Neural cell (in vitro differentiated cells): ENCODE data around the gene BPTF. TPM values are rescaled to one million over a fixed set of nuclear protein-coding genes. Genes with fewer than 3 reads are reported as not detected.

Experiments used
- H2AFZ ChIP-seq: fragments of 200-600, 300-800 bp; sonication (generic), shearing (Covaris generic); 2 replicates; pipeline ENCODE4 v1.6.0; 2014; ENCODE audit warnings: low read depth, mild to moderate bottlenecking, antibody characterized with exemption, low read length, moderate library complexity
- H3F3A ChIP-seq: fragments of 200-600 bp; shearing (Covaris generic); 2 replicates; pipeline ENCODE4 v1.6.1; 2016; ENCODE audit warnings: mild to moderate bottlenecking, moderate library complexity, mixed read lengths, antibody characterized with exemption, low read length; ENCODE audit not compliant: insufficient read depth, poor library complexity, severe bottlenecking
- H3K27ac ChIP-seq: fragments of 200-600, 300-800 bp; sonication (generic), shearing (Covaris generic); 2 replicates; pipeline ENCODE4 v1.5.1; 2014; ENCODE audit warnings: mild to moderate bottlenecking, low read length, moderate library complexity
- H3K27me3 ChIP-seq: fragments of 300-800, 200-600 bp; sonication (generic), shearing (Covaris generic); 2 replicates; pipeline ENCODE4 v1.6.0; 2014; ENCODE audit warnings: mild to moderate bottlenecking, low read depth, low read length, moderate library complexity; ENCODE audit not compliant: insufficient read depth
- H3K36me3 ChIP-seq: fragments of 300-800, 200-600 bp; sonication (generic), shearing (Covaris generic); 2 replicates; pipeline ENCODE4 v1.5.1; 2014; ENCODE audit warnings: mild to moderate bottlenecking, antibody characterized with exemption, low read length, moderate library complexity; ENCODE audit not compliant: insufficient read depth
- H3K4me2 ChIP-seq: fragments of 300-800, 200-600 bp; sonication (generic), shearing (Covaris generic); 2 replicates; pipeline ENCODE4 v1.6.0; 2014; ENCODE audit warnings: mild to moderate bottlenecking, low read length
- H3K4me3 ChIP-seq: fragments of 300-800, 200-600 bp; sonication (generic), shearing (Covaris generic); 2 replicates; pipeline ENCODE4 v1.5.1; 2014; ENCODE audit warnings: mild to moderate bottlenecking, low read length, moderate library complexity
- H3K79me2 ChIP-seq: fragments of 200-600 bp; shearing (Covaris generic); replicated peaks from 2 replicates; pipeline ENCODE4 v1.6.0; 2014; ENCODE audit warnings: mild to moderate bottlenecking, low read length, moderate library complexity; ENCODE audit not compliant: insufficient read depth
- H3K9ac ChIP-seq: fragments of 300-800, 200-600 bp; sonication (generic), shearing (Covaris generic); 2 replicates; pipeline ENCODE4 v1.6.1; 2016; ENCODE audit warnings: mild to moderate bottlenecking, low read length, mixed read lengths
- H3K9me2 ChIP-seq: fragments of 200-600 bp; shearing (Covaris generic); 2 replicates; pipeline ENCODE4 v1.6.1; 2016; ENCODE audit warnings: mild to moderate bottlenecking, low read length, mixed read lengths; ENCODE audit not compliant: insufficient read depth
- H3K9me3 ChIP-seq: fragments of 200-600, 300-800 bp; sonication (generic), shearing (Covaris generic); 2 replicates; pipeline ENCODE4 v1.6.1; 2016; ENCODE audit warnings: mild to moderate bottlenecking, mixed run types, low read length, moderate library complexity, mixed read lengths
- H4K20me1 ChIP-seq: fragments of 200-600 bp; shearing (Covaris generic); 2 replicates; pipeline ENCODE4 v1.6.1; 2016; ENCODE audit warnings: mild to moderate bottlenecking, mixed run types; ENCODE audit not compliant: insufficient read depth
- EP300 ChIP-seq: fragments of 450-650 bp; conservative IDR thresholded peaks from 2 replicates; pipeline ENCODE4 v1.6.1; 2014; ENCODE audit warnings: antibody characterized with exemption, mild to moderate bottlenecking, moderate library complexity; ENCODE audit not compliant: poor library complexity, severe bottlenecking
- EZH2 ChIP-seq: fragments of 200-600, 300-800 bp; shearing (Covaris generic), sonication (generic); IDR thresholded peaks from 2 replicates; pipeline ENCODE4 v1.6.1; 2014; ENCODE audit warnings: antibody characterized with exemption, low read length, borderline replicate concordance, mild to moderate bottlenecking; ENCODE audit not compliant: insufficient read depth, poor library complexity, severe bottlenecking
- MXI1 ChIP-seq: fragments of 450-650 bp; conservative IDR thresholded peaks from 2 replicates; pipeline ENCODE4 v1.6.1; 2014; ENCODE audit warnings: antibody characterized with exemption, mild to moderate bottlenecking; ENCODE audit not compliant: poor library complexity, severe bottlenecking
- POLR2AphosphoS5 ChIP-seq: IDR thresholded peaks from 2 replicates; pipeline ENCODE4 v1.6.1; 2012
- RAD21 ChIP-seq: fragments of 450-650 bp; conservative IDR thresholded peaks from 2 replicates; pipeline ENCODE4 v1.6.1; 2014; ENCODE audit warnings: antibody characterized with exemption, mild to moderate bottlenecking, moderate library complexity
- SMC3 ChIP-seq: fragments of 450-650 bp; conservative IDR thresholded peaks from 2 replicates; pipeline ENCODE4 v1.6.1; 2014; ENCODE audit warnings: antibody characterized with exemption, mild to moderate bottlenecking, moderate library complexity; ENCODE audit not compliant: poor library complexity
- TAF1 ChIP-seq: IDR thresholded peaks from 2 replicates; pipeline ENCODE4 v1.6.1; 2012; ENCODE audit warnings: low read depth
- polyA plus RNA-seq: library from polyadenylated mRNA; depleted of rRNA; stranded (reverse); fragments of >200 nt; gene quantifications from 2 replicates; pipeline ENCODE4 v1.2.3, GENCODE V29; 2014
- TF ChIP-seq, protein P1 (sequence below): IDR thresholded peaks from 2 replicates; pipeline ENCODE4 v1.6.1; 2012; ENCODE audit warnings: borderline replicate concordance
- TF ChIP-seq, protein P2 (sequence below): fragments of 450-650 bp; IDR thresholded peaks from 2 replicates; pipeline ENCODE4 v1.5.1; 2014; ENCODE audit warnings: antibody characterized with exemption, mild to moderate bottlenecking, moderate library complexity; ENCODE audit not compliant: poor library complexity, severe bottlenecking

BPTF gene
- polyA plus RNA-seq, 1 donor from 2014 or later = 46.7 TPM

DNA sequence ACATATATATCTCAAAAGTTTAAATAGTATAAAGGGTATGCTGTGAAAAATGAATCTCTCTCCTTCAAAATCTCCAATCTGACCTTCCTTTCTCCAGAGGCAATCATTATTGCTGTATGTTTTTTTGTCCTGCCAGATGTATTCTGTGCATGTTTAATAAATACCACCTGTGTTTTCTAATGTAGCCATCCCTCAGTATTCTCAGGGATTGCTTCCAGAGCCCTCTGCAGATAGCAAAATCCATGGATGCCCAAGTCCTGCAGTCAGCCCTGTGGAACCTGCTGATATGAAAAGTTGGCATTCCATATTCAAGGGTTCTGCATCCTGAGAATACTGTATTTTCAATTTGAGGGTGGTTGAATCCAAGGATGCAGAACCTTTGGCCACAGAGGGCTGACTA, 42.9 kb downstream of the BPTF start:
- Histone ChIP-seq H3K4me2 (no peak overlapping the region), H3K36me3 (no peaks in the 10 kb centered on the region), H3K9me3 (no peaks in the 10 kb centered on the region), H2AFZ (no peak overlapping the region), H3K9ac (no peak overlapping the region), H3K9me2 (no peaks in the 10 kb centered on the region), H3K79me2 (peaks cover 66% of the 10 kb centered on the region), H3K4me3 (no peak overlapping the region), H3K27ac (no peak overlapping the region), H3F3A (no peaks in the 10 kb centered on the region), H4K20me1 (no peaks in the 10 kb centered on the region), H3K27me3 (no peaks in the 10 kb centered on the region)
- TF ChIP-seq MXI1 (no peak), SMC3 (no peak), EZH2 (no peak), TAF1 (no peak), EP300 (no peak), POLR2AphosphoS5 (no peak), RAD21 (no peak)
- TF ChIP-seq, protein P1, sequence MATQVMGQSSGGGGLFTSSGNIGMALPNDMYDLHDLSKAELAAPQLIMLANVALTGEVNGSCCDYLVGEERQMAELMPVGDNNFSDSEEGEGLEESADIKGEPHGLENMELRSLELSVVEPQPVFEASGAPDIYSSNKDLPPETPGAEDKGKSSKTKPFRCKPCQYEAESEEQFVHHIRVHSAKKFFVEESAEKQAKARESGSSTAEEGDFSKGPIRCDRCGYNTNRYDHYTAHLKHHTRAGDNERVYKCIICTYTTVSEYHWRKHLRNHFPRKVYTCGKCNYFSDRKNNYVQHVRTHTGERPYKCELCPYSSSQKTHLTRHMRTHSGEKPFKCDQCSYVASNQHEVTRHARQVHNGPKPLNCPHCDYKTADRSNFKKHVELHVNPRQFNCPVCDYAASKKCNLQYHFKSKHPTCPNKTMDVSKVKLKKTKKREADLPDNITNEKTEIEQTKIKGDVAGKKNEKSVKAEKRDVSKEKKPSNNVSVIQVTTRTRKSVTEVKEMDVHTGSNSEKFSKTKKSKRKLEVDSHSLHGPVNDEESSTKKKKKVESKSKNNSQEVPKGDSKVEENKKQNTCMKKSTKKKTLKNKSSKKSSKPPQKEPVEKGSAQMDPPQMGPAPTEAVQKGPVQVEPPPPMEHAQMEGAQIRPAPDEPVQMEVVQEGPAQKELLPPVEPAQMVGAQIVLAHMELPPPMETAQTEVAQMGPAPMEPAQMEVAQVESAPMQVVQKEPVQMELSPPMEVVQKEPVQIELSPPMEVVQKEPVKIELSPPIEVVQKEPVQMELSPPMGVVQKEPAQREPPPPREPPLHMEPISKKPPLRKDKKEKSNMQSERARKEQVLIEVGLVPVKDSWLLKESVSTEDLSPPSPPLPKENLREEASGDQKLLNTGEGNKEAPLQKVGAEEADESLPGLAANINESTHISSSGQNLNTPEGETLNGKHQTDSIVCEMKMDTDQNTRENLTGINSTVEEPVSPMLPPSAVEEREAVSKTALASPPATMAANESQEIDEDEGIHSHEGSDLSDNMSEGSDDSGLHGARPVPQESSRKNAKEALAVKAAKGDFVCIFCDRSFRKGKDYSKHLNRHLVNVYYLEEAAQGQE = no peak
- TF ChIP-seq, protein P2, sequence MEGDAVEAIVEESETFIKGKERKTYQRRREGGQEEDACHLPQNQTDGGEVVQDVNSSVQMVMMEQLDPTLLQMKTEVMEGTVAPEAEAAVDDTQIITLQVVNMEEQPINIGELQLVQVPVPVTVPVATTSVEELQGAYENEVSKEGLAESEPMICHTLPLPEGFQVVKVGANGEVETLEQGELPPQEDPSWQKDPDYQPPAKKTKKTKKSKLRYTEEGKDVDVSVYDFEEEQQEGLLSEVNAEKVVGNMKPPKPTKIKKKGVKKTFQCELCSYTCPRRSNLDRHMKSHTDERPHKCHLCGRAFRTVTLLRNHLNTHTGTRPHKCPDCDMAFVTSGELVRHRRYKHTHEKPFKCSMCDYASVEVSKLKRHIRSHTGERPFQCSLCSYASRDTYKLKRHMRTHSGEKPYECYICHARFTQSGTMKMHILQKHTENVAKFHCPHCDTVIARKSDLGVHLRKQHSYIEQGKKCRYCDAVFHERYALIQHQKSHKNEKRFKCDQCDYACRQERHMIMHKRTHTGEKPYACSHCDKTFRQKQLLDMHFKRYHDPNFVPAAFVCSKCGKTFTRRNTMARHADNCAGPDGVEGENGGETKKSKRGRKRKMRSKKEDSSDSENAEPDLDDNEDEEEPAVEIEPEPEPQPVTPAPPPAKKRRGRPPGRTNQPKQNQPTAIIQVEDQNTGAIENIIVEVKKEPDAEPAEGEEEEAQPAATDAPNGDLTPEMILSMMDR = no peak

DNA sequence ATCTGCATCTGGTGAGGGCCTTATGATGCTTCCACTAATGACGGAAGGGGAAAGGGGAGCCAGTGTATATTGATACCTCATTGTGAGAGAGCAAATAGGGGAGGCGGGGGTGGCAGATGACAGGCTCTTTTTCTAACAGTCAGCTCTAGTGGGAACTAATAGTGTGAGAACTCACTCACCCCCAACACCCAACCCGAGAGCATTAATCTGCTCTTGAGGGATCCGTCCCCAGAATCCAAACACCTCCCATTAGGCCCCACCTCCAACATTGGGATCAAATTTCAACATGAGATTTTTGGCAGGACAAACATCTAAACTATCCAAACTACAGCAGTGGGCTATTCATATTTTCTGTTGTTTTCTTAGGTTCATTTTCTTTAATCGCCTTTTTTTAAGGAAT, 54.4 kb downstream of the BPTF start:
- H3K4me3 ChIP-seq = no peak overlapping the region
- H2AFZ ChIP-seq = no peak overlapping the region
- no peak overlapping the region for H3K9ac ChIP-seq
- no peaks in the 10 kb centered on the region for H4K20me1 ChIP-seq
- no peak overlapping the region for H3K4me2 ChIP-seq
- H3K27ac ChIP-seq = no peak overlapping the region
- TF ChIP-seq TAF1 = no peak
- no peak for TF ChIP-seq EZH2
- TF ChIP-seq SMC3 = no peak
- TF ChIP-seq RAD21 = no peak
- no peak for TF ChIP-seq MXI1
- no peak for TF ChIP-seq EP300
- TF ChIP-seq, protein P2 = no peak
- no peak for TF ChIP-seq POLR2AphosphoS5
- TF ChIP-seq, protein P1 = no peak
- H3K9me2 ChIP-seq = no peaks in the 10 kb centered on the region
- peaks cover 11% of the 10 kb centered on the region for H3K36me3 ChIP-seq
- no peaks in the 10 kb centered on the region for H3K9me3 ChIP-seq
- H3F3A ChIP-seq = no peaks in the 10 kb centered on the region
- H3K27me3 ChIP-seq = no peaks in the 10 kb centered on the region
- peaks cover 4% of the 10 kb centered on the region for H3K79me2 ChIP-seq
